Transverse colon (tissue), 4 donors: ENCODE data around the gene FZD8. TPM values are rescaled to one million over a fixed set of nuclear protein-coding genes. Genes with fewer than 3 reads are reported as not detected.
"Not testable (repeated sequence)": the region's sequence is repeated elsewhere in the genome, so short reads cannot be mapped to it uniquely, and the experiment has no call there.

Experiments
- DNase-seq: peaks from one replicate; pipeline ENCODE4 v3.0.0-alpha.2; 2019
- H3K27ac ChIP-seq, 4 donors: fragments of 200-600 bp; sonication (generic); 2 replicates each; pipeline ENCODE4 v1.5.1; 2016 to 2018; ENCODE audit warnings: inconsistent platforms in 4 of 4
- H3K27me3 ChIP-seq: fragments of 200-600 bp; sonication (generic); 2 replicates; pipeline ENCODE4 v1.5.1; 2017; ENCODE audit warnings: inconsistent platforms
- H3K36me3 ChIP-seq, 4 donors: fragments of 200-600 bp; sonication (generic); 2 replicates each; pipeline ENCODE4 v1.5.1; 2017 to 2019; ENCODE audit warnings: inconsistent platforms in 4 of 4
- H3K4me1 ChIP-seq, 4 donors: fragments of 200-600 bp; sonication (generic); 2 replicates each; pipeline ENCODE4 v1.5.1; 2017 to 2020; ENCODE audit warnings: inconsistent platforms in 4 of 4
- H3K4me3 ChIP-seq, 4 donors: fragments of 200-600 bp; sonication (generic); 1 replicate in 1 of 4; 2 replicates in 3 of 4; pipeline versions ENCODE4 v1.5.1 to v1.6.1; 2017 to 2019; ENCODE audit warnings: inconsistent platforms in 4 of 4
- H3K9me3 ChIP-seq, 2 donors: fragments of 200-600 bp; sonication (generic); 2 replicates each; pipeline ENCODE4 v1.5.1; 2017 to 2019; ENCODE audit warnings: inconsistent platforms in 2 of 2
- CTCF ChIP-seq, 5 experiments: fragments of 200-600 bp in 3 of 5; fragments of 450-650 bp in 2 of 5; sonication (generic) in 3 of 5; IDR thresholded peaks; 1 replicate in 2 of 5; 2 replicates in 3 of 5; pipeline ENCODE4 v1.5.1; 2016 to 2017; ENCODE audit warnings: antibody characterized with exemption in 5 of 5, inconsistent platforms in 3 of 5, mild to moderate bottlenecking in 2 of 5, moderate library complexity in 1 of 5
- EP300 ChIP-seq: sonication (generic); formaldehyde crosslinking; IDR thresholded peaks from one replicate; pipeline ENCODE4 v1.6.1; 2017; ENCODE audit warnings: antibody characterized with exemption, low read depth
- POLR2A ChIP-seq: fragments of 450-650 bp; IDR thresholded peaks from one replicate; pipeline ENCODE4 v1.6.1; 2016; ENCODE audit warnings: antibody characterized with exemption, mild to moderate bottlenecking, moderate library complexity
- POLR2AphosphoS5 ChIP-seq, 3 donors: sonication (generic); formaldehyde crosslinking; IDR thresholded peaks; one replicate each; pipeline ENCODE4 v1.6.1; 2016; ENCODE audit warnings: antibody characterized with exemption in 3 of 3
- WGBS, 2 donors: methylation state at CpG; one replicate each; pipeline ENCODE4 v1.1.5; 2018; ENCODE audit warnings: low coverage in 1 of 2; 5-methylcytosine and 5-hydroxymethylcytosine counted together
- in situ Hi-C, 4 donors: fragments of 200-750 bp; cut with MboI; loops; one replicate each; pipeline versions ENCODE4 v1.15.0 to v1.15.1; 2017; ENCODE audit warnings: low sequenced_read_pairs in 3 of 4, low pct_ligation_motif_present in 1 of 4, low pct_unique_long_range_greater_than_20kb in 1 of 4
- intact Hi-C: fragments of 100-400 bp; cut with DNase I; formaldehyde crosslinking; loops from one replicate; pipeline ENCODE4 v1.15.1; 2023; ENCODE audit warnings: low total_unique reads
- total RNA-seq, 4 donors: library from RNA; depleted of rRNA; stranded (reverse); fragments of >200 nt; gene quantifications; one replicate each; pipeline ENCODE4 v1.1.0, GENCODE V29; 2016

Gene FZD8
- total RNA-seq, 4 donors from 2014 or later = 8.6 to 14.9 (median 10.6) TPM

DNA sequence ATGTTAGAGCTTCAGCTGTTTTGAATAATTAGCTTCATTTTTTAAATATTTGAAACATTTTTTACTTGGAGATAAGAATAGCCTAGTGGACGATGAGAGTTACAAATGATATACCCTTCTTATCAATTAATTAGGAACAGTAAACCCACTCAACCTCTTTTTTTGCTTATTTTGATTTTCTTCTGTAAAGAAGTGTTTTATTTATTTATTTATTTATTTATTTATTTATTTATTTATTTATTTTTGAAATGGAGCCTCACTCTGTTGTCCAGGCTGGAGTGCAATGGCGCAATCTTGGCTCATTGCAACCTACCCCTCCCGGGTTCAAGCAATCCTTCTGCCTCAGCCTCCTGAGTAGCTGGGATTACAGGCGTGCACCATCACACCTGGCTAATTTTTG, 43.8 kb upstream of the FZD8 start:
- in situ Hi-C loops, H3K27me3 ChIP-seq, H3K9me3 ChIP-seq, intact Hi-C loops, DNase-seq, H3K36me3 ChIP-seq, H3K4me3 ChIP-seq: not testable (repeated sequence)
- TF ChIP-seq CTCF (IDR thresholded peaks at IDR 0.05) = peak in 2 of 5 experiments; percentile 22 to 31
- 50 to 69% methylated on average over 1 to 4 of the region's 4 CpGs for WGBS, 2 donors
- Histone ChIP-seq H3K4me1 (peaks cover 4 to 27% (median 9%) of the 10 kb centered on the region in 4 donors), H3K27ac (peak overlapping the region; percentile 35 to 60 (median 47))

DNA sequence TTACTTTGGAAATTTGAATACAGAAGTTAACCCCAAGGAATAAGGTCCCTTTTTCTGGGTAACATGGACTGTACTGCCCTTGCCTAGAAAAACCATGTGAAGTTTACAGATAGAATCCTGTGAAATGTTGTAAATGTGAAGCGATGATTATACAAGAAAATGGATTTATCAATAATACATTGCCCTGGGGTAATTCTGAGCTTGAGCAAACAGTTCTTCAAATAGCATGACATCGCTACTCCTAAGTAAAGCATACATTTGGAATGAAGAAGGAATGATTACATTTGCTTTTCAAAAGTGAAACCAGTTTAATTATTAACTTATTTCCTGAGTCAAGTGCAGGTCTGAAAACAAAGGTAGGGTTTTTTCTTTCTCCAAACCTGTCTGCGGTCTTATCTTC, 43.3 kb upstream of the FZD8 start:
- no peaks in the 10 kb centered on the region for H3K9me3 ChIP-seq
- H3K27me3 ChIP-seq = no peaks in the 10 kb centered on the region
- no peaks in the 10 kb centered on the region for H3K36me3 ChIP-seq
- WGBS, 2 donors = 47 to 58% methylated on average over 3 of the region's 3 CpGs
- in situ Hi-C loops = no loop called here
- DNase-seq = no peak
- peak overlapping the region; percentile 35 to 60 (median 47) for H3K27ac ChIP-seq
- no peak overlapping the region for H3K4me3 ChIP-seq
- TF ChIP-seq POLR2A = no peak
- no peak for TF ChIP-seq CTCF (IDR thresholded peaks at IDR 0.05)
- no peak for TF ChIP-seq POLR2AphosphoS5 (IDR thresholded peaks at IDR 0.05)
- no peak for TF ChIP-seq EP300
- intact Hi-C loops = no loop called here
- peaks cover 4 to 27% (median 9%) of the 10 kb centered on the region in 4 donors for H3K4me1 ChIP-seq

DNA sequence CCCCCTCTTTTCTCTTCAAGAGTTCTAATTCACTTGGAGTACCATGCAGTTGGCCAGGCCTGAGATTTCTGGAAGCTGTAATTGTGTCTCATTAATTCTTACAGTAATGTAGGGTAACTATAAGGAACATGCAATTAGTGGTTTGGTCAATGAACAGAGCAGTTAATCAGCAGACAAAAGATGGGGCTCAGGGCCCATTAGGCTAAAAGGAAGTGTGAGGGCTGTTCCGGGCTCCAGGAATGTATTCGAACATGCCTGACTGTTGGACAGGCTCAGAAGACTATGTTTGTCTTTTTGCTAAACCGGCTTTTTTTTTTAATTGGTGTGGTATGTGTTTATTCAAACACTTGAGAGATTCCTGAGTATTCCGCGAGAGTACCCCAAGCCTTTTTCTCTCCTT, 42.5 kb upstream of the FZD8 start:
- Histone ChIP-seq H3K27me3 (no peaks in the 10 kb centered on the region), H3K36me3 (no peaks in the 10 kb centered on the region), H3K4me3 (no peak overlapping the region), H3K9me3 (no peaks in the 10 kb centered on the region), H3K27ac (no peak overlapping the region), H3K4me1 (peaks cover 4 to 27% (median 9%) of the 10 kb centered on the region in 4 donors)
- WGBS, 2 donors = 46 to 55% methylated on average over 5 of the region's 5 CpGs
- DNase-seq = no peak
- TF ChIP-seq CTCF (IDR thresholded peaks at IDR 0.05) (no peak), EP300 (no peak), POLR2AphosphoS5 (IDR thresholded peaks at IDR 0.05) (no peak), POLR2A (no peak)
- intact Hi-C loops = no loop called here
- in situ Hi-C loops = no loop called here

- intact Hi-C loops (no loop called here), in situ Hi-C loops (no loop called here)
- H3K4me3 ChIP-seq = no peak overlapping the region
- H3K36me3 ChIP-seq = no peaks in the 10 kb centered on the region
- no peaks in the 10 kb centered on the region for H3K27me3 ChIP-seq
- H3K9me3 ChIP-seq = no peaks in the 10 kb centered on the region
- no peak for DNase-seq
- TF ChIP-seq POLR2AphosphoS5 (IDR thresholded peaks at IDR 0.05) = no peak
- no peak for TF ChIP-seq POLR2A
- TF ChIP-seq CTCF (IDR thresholded peaks at IDR 0.05) = no peak
- no peak for TF ChIP-seq EP300
- H3K27ac ChIP-seq = no peak overlapping the region
- 72 to 100% methylated on average over 1 of the region's 1 CpG for WGBS, 2 donors
- H3K4me1 ChIP-seq = no peaks in the 10 kb centered on the region
Measured at GRCh38 chr10:35675846-35676245, 33.8 kb upstream of the FZD8 start.
